OCI-LY3 (cell line): ENCODE measurements around the gene FASLG.
A peak's percentile ranks its signal among the peaks of the same experiment; 100 is the strongest.

ENCODE experiments used
- H2AFZ ChIP-seq: fragments of 200-600, 300-600 bp; shearing (Covaris generic); 2 replicates; pipeline ENCODE4 v1.6.0; 2014; ENCODE audit warnings: antibody characterized with exemption, low read depth, low read length
- H3K27ac ChIP-seq: fragments of 200-600, 300-600 bp; sonication (generic); 2 replicates; pipeline ENCODE4 v1.5.1; 2014; ENCODE audit warnings: mild to moderate bottlenecking, low read length, moderate library complexity, mixed read lengths
- H3K27me3 ChIP-seq: fragments of 200-600, 300-600 bp; sonication (generic); 2 replicates; pipeline ENCODE4 v1.6.1; 2014; ENCODE audit warnings: low read depth, low read length, mixed read lengths
- H3K36me3 ChIP-seq: fragments of 200-600, 300-600 bp; sonication (generic); replicated peaks from 2 replicates; pipeline ENCODE3; 2014; ENCODE audit warnings: low read depth, low read length, mixed read lengths
- H3K4me1 ChIP-seq: fragments of 300-600, 200-600 bp; sonication (generic); 2 replicates; pipeline ENCODE4 v1.6.1; 2014; ENCODE audit warnings: low read length, mixed read lengths
- H3K4me2 ChIP-seq: fragments of 200-600, 300-600 bp; sonication (generic); 2 replicates; pipeline ENCODE4 v1.6.1; 2014; ENCODE audit warnings: low read length, mixed read lengths
- H3K4me3 ChIP-seq: fragments of 300-600, 200-600 bp; sonication (generic); 2 replicates; pipeline ENCODE4 v1.5.1; 2014; ENCODE audit warnings: antibody characterized with exemption, mild to moderate bottlenecking, low read length, moderate library complexity
- H3K79me2 ChIP-seq: fragments of 300-600, 200-600 bp; shearing (Covaris generic); 2 replicates; pipeline ENCODE4 v1.6.1; 2014; ENCODE audit warnings: mild to moderate bottlenecking, low read length, mixed read lengths
- H3K9ac ChIP-seq: fragments of 300-600, 200-600 bp; shearing (Covaris generic); 2 replicates; pipeline ENCODE4 v1.6.0; 2014; ENCODE audit warnings: mild to moderate bottlenecking, low read length, moderate library complexity
- H3K9me3 ChIP-seq: fragments of 200-600, 300-600 bp; shearing (Covaris generic); 2 replicates; pipeline ENCODE4 v1.6.1; 2014; ENCODE audit warnings: low read length, mixed read lengths; ENCODE audit not compliant: insufficient read depth
- H4K20me1 ChIP-seq: fragments of 200-600, 300-600 bp; sonication (generic); 2 replicates; pipeline ENCODE4 v1.6.1; 2016; ENCODE audit warnings: low read length, mixed read lengths; ENCODE audit not compliant: insufficient read depth
- EZH2phosphoT487 ChIP-seq: fragments of 200-600 bp; shearing (Covaris generic); IDR thresholded peaks from 2 replicates; pipeline ENCODE4 v1.6.1; 2018; ENCODE audit warnings: antibody characterized with exemption, mixed run types, low read depth
- TF ChIP-seq, protein P1 (sequence below): fragments of 200-600, 300-600 bp; sonication (generic); IDR thresholded peaks from 2 replicates; pipeline ENCODE4 v1.5.1; 2014; ENCODE audit warnings: antibody characterized with exemption, low read length, low read depth

FASLG gene

DNA sequence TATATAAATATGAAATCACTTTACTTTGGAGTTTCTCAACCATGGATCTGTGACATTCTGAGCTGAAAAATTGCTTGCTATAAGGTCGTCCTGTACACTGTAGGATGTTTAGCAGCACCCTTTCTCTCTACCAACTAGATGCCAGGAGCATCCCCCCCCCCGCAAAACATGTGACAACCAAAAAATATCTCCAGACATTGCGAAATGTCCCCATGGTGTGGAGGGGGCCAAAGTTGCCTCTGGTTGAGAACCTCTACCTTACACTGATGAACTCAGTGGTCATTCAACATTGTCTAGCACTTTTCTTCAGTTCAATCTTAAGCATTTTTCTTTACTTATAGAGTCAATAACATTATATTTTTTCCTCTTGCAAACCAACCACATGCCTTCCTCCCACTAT is 9.2 kb downstream of the FASLG start:
- TF ChIP-seq, protein P1, sequence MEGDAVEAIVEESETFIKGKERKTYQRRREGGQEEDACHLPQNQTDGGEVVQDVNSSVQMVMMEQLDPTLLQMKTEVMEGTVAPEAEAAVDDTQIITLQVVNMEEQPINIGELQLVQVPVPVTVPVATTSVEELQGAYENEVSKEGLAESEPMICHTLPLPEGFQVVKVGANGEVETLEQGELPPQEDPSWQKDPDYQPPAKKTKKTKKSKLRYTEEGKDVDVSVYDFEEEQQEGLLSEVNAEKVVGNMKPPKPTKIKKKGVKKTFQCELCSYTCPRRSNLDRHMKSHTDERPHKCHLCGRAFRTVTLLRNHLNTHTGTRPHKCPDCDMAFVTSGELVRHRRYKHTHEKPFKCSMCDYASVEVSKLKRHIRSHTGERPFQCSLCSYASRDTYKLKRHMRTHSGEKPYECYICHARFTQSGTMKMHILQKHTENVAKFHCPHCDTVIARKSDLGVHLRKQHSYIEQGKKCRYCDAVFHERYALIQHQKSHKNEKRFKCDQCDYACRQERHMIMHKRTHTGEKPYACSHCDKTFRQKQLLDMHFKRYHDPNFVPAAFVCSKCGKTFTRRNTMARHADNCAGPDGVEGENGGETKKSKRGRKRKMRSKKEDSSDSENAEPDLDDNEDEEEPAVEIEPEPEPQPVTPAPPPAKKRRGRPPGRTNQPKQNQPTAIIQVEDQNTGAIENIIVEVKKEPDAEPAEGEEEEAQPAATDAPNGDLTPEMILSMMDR = no peak
- no peak for TF ChIP-seq EZH2phosphoT487
- peaks cover 17% of the 10 kb centered on the region for H3K27me3 ChIP-seq
- no peak overlapping the region for H3K4me3 ChIP-seq
- H3K36me3 ChIP-seq = no peaks in the 10 kb centered on the region
- H3K9ac ChIP-seq = no peak overlapping the region
- no peaks in the 10 kb centered on the region for H3K9me3 ChIP-seq
- H3K79me2 ChIP-seq = no peaks in the 10 kb centered on the region
- H3K4me1 ChIP-seq = peaks cover 14% of the 10 kb centered on the region
- no peaks in the 10 kb centered on the region for H4K20me1 ChIP-seq
- H2AFZ ChIP-seq = no peak overlapping the region
- H3K4me2 ChIP-seq = no peak overlapping the region
- H3K27ac ChIP-seq = no peak overlapping the region

DNA sequence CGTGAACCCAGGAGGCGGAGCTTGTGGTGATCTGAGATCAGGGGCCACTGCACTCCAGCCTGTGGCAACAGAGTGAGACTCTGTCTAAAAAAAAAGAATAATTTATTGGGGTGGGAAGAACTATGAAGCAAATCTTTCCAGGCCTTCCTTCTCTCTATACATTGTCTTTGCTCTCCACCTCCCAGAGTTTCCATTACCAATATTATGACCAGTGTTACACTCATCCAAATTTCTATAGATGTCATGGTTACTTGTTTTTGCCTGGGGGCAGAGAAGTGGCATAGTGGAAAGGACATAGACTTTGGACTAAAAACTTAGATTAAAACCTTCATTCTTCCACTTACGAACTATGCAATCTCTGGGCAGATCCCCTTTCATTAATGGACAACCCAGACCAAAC is 10.1 kb downstream of the FASLG start:
- Histone ChIP-seq H3K36me3 (no peaks in the 10 kb centered on the region), H4K20me1 (no peaks in the 10 kb centered on the region), H2AFZ (no peak overlapping the region), H3K79me2 (no peaks in the 10 kb centered on the region), H3K4me1 (peaks cover 12% of the 10 kb centered on the region), H3K27me3 (peaks cover 10% of the 10 kb centered on the region; the same call in 1 of the 2 replicates), H3K27ac (no peak overlapping the region), H3K9me3 (no peaks in the 10 kb centered on the region), H3K4me2 (no peak overlapping the region), H3K4me3 (no peak overlapping the region), H3K9ac (no peak overlapping the region)
- no peak for TF ChIP-seq EZH2phosphoT487
- TF ChIP-seq, protein P1 = no peak

DNA sequence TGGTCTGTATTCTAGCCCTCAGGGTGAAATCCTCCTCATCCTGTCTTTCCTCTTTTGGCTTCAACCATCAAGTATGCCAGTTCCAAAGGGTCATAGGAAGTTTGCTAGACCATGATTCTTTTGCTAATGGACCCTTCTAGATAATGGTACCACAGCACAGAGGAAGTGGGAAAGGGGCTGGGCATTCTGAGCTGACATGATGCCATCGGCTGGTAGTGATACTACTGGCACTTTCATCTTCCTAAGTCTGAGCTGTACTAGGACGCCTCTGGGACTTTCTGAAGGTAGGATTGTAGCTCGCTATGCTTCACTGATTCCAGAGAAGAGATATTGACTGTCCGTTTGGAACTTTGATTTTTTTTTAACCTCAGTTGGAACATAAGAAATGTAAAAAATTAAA is 11.4 kb downstream of the FASLG start:
- Histone ChIP-seq H4K20me1 (no peaks in the 10 kb centered on the region), H3K79me2 (no peaks in the 10 kb centered on the region), H3K9me3 (no peaks in the 10 kb centered on the region), H3K27ac (no peak overlapping the region), H2AFZ (no peak overlapping the region), H3K4me1 (peaks cover 12% of the 10 kb centered on the region), H3K36me3 (no peaks in the 10 kb centered on the region), H3K4me2 (peak overlapping the region; percentile 19), H3K4me3 (no peak overlapping the region), H3K9ac (no peak overlapping the region), H3K27me3 (peaks cover 12% of the 10 kb centered on the region; the same call in 1 of the 2 replicates)
- TF ChIP-seq, protein P1 = no peak
- TF ChIP-seq EZH2phosphoT487 = no peak

DNA sequence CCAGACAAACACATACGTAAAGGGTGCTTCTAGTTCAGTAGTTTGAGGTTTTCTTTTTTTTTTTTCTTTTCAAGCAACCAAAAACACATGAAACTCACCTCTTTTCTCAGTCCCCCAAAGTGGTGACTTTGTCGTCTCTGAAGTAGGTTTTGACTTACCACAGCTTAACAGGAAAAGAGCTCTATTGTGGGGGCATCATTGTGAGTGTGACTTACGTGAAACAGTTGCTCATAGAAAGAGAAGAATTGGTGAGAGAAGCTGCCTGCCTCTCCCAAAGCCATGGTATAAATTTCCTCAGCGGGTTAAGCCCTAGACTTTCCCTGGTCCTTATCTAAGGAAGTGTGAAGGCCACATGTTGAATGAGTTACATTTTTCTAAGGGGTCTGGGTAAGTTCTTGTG is 11.9 kb downstream of the FASLG start:
- Histone ChIP-seq H4K20me1 (no peaks in the 10 kb centered on the region), H2AFZ (no peak overlapping the region), H3K36me3 (no peaks in the 10 kb centered on the region), H3K9ac (no peak overlapping the region), H3K79me2 (no peaks in the 10 kb centered on the region), H3K9me3 (no peaks in the 10 kb centered on the region), H3K4me3 (no peak overlapping the region), H3K27me3 (peaks cover 10% of the 10 kb centered on the region; the same call in 1 of the 2 replicates), H3K27ac (no peak overlapping the region), H3K4me2 (peak overlapping the region; percentile 19; the same call in 1 of the 2 replicates), H3K4me1 (peaks cover 12% of the 10 kb centered on the region)
- TF ChIP-seq EZH2phosphoT487 = no peak
- TF ChIP-seq, protein P1 = no peak
